ENCODE data around the gene TMCO6. TPM values are rescaled to one million over a fixed set of nuclear protein-coding genes. Genes with fewer than 3 reads are reported as not detected.

The TMCO6 gene
- 54.8 TPM for total RNA-seq

GRCh38 chr5:140639148-140639981 is at the start of gene TMCO6:
Gene TMCO6 (plus strand): TSS chr5:140639451. CDS start chr5:140639528, 77 bp downstream.

GRCh38 chr5:140633021-140633471 is 6.2 kb upstream of the TMCO6 start, which contains the start of gene CD14:
Gene CD14 (minus strand): TSS chr5:140633175. CDS start chr5:140633071, 104 bp downstream.

GRCh38 chr5:140664359-140665119 is 25.3 kb downstream of the TMCO6 start, which contains the start of gene WDR55:
Gene WDR55 (plus strand): TSS chr5:140664904. CDS start chr5:140664913, 9 bp downstream.

GRCh38 chr5:140673187-140673976 is 34.1 kb downstream of the TMCO6 start, which contains the start of gene DND1:
Gene DND1 (minus strand): TSS chr5:140673576. CDS start chr5:140673542, 34 bp downstream.

GRCh38 chr5:140690941-140691924 is 52.0 kb downstream of the TMCO6 start, which contains the start of the genes HARS1 and HARS2:
Gene HARS1 (minus strand): TSS chr5:140691370. CDS start chr5:140691304, 66 bp downstream.
Gene HARS2 (plus strand): TSS chr5:140691455. CDS start chr5:140691649, 194 bp downstream.

Other genes with a start within 250 kb of the TMCO6 start
- gene ANKHD1, start 237.6 kb upstream of the TMCO6 start, total RNA-seq, result 164 TPM
- gene EIF4EBP3, start 91.8 kb upstream of the TMCO6 start, total RNA-seq, result 5.6 TPM
- 20.5 TPM for gene SRA1, start 82.0 kb upstream of the TMCO6 start, total RNA-seq
- gene APBB3, start 74.9 kb upstream of the TMCO6 start, total RNA-seq, result 50.0 TPM
- 12.8 TPM for gene SLC35A4, start 74.6 kb upstream of the TMCO6 start, total RNA-seq
- 22.0 TPM for gene CD14, start 6.3 kb upstream of the TMCO6 start, total RNA-seq
- 31.1 TPM for gene NDUFA2, start 8.2 kb downstream of the TMCO6 start, total RNA-seq
- 134 TPM for gene IK, start 8.4 kb downstream of the TMCO6 start, total RNA-seq
- 16.2 TPM for gene WDR55, start 25.5 kb downstream of the TMCO6 start, total RNA-seq
- gene DND1, start 34.1 kb downstream of the TMCO6 start, total RNA-seq, result 0.60 TPM
- 45.3 TPM for gene HARS1, start 51.9 kb downstream of the TMCO6 start, total RNA-seq
- 35.0 TPM for gene HARS2, start 52.0 kb downstream of the TMCO6 start, total RNA-seq
- gene ZMAT2, start 61.0 kb downstream of the TMCO6 start, total RNA-seq, result 37.4 TPM
- gene PCDHA1, start 146.7 kb downstream of the TMCO6 start, total RNA-seq, result 0.71 TPM
- 2.4 TPM for gene PCDHA2, start 155.4 kb downstream of the TMCO6 start, total RNA-seq
- 4.6 TPM for gene PCDHA3, start 161.6 kb downstream of the TMCO6 start, total RNA-seq
- gene PCDHA4, start 167.6 kb downstream of the TMCO6 start, total RNA-seq, result 7.1 TPM
- gene PCDHA5, start 182.2 kb downstream of the TMCO6 start, total RNA-seq, result 2.9 TPM
- 5.6 TPM for gene PCDHA6, start 188.5 kb downstream of the TMCO6 start, total RNA-seq
- 3.6 TPM for gene PCDHA7, start 194.8 kb downstream of the TMCO6 start, total RNA-seq
- gene PCDHA8, start 201.7 kb downstream of the TMCO6 start, total RNA-seq, result 3.6 TPM
- 4.6 TPM for gene PCDHA9, start 208.9 kb downstream of the TMCO6 start, total RNA-seq
- 4.6 TPM for gene PCDHA10, start 216.4 kb downstream of the TMCO6 start, total RNA-seq
- 8.9 TPM for gene PCDHA11, start 229.5 kb downstream of the TMCO6 start, total RNA-seq
- 5.1 TPM for gene PCDHA12, start 235.9 kb downstream of the TMCO6 start, total RNA-seq
- gene PCDHA13, start 242.7 kb downstream of the TMCO6 start, total RNA-seq, result 9.7 TPM